ENCODE results near the gene HNRNPL.
"Not testable (repeated sequence)": the region's sequence is repeated elsewhere in the genome, so short reads cannot be mapped to it uniquely, and the experiment has no call there.

The HNRNPL gene

DNA sequence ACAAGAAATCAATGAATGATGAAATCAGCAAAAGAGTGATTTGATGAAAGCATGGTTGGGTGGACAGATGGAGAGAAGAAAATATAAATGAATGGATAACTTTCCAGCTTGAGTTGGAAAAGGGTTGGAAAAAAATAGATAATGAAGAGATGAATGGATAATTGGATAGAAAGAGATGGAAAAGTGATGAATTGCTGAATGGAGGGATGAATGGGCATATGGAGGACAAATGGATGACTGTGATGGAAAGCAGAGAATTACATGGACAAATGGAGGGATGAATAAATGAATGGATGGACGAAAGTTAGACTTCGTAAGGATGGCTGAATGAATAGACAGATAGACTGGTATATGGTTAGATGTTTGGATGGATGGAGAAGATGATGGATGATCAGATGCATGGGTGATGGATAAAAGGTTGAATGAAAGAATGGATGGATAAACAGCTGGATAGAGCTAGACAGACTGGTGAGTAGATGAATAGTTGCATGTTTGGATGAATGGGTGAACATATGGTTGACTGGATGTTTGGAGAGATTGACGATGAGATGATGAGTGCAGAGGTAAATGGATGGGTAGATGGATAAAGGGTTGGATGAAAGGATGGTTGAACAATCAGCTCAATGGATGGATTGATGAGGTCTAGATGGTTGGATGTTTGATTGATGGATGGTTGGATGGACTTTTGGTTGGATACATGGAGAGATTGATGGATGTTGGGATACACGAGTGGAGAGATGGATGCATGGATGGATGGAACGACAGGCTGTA lies 49.0 kb downstream of the HNRNPL start:
- DNase-seq (ENCODE audit: low read depth), result no peak

DNA sequence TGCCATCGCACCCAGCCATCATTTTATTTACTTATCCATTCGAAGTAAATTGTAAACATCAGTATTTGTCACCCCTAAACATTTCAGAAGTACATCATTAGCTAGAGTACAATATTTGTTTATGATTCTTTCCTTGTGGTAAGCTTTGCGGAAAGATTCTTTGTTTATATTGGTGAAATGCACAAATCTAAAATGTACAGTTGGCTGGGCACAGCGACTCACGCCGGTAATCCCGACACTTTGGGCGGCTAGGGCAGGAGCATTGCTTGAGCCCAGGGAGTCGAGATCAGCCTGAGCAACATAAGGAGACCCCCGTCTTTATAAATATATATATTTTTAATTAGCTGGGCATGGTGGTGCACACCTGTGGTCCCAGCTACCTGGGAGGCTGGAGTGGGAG lies 50.7 kb downstream of the HNRNPL start:
- no peak for DNase-seq (ENCODE audit: low read depth)

DNA sequence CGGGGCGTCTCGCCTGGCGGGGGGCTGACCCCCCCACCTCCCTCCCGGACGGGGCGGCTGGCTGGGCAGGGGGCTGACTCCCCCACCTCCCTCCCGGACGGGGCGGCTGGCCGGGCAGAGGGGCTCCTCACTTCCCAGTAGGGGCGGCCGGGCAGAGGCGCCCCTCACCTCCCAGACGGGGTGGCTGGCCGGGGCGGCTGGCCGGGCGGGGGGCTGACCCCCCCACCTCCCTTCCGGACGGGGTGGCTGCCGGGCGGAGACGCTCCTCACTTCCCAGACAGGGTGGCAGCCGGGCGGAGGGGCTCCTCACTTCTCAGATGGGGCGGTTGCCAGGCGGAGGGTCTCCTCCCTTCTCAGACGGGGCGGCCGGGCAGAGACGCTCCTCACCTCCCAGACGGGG lies 52.0 kb downstream of the HNRNPL start:
- not testable (repeated sequence) for DNase-seq (ENCODE audit: low read depth)

DNA sequence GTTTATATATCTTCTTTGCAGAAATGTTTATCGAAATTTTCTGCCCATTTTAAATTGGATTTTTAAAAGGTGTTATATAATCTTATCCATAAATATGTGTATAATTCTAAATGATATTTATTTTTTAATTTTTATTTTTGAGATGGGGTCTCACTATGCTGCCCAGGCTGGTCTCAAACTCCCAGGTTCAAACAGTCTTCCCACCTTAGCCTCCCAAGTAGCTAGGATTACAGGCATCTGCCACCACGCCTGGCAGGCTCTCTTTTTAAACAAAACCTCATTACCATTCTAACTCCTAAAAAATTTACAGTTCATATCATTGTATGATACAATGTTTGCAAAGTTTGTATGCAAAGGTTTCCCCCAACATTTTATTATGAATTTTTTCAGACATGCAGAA lies 53.6 kb downstream of the HNRNPL start:
- no peak for DNase-seq (ENCODE audit: low read depth)

DNA sequence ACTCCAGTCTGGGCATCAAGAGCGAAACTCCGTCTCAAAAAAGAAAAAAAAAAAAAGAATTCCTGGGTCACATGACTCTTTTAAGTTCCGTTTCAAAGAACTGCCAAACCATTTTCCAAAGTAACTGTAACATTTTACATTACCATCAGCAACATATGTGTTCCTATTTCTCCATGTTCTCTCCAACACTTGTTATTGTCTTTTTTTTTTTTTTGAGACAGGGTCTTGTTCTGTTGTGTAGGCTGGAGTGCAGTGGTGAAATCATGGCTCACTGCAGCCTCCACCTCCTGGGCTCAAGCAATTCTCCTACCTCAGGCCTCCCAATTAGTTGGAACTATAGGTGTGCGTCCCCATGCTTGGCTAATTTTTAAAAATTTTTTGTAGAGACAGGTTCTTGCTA lies 54.2 kb downstream of the HNRNPL start:
- DNase-seq (ENCODE audit: low read depth), result no peak

DNA sequence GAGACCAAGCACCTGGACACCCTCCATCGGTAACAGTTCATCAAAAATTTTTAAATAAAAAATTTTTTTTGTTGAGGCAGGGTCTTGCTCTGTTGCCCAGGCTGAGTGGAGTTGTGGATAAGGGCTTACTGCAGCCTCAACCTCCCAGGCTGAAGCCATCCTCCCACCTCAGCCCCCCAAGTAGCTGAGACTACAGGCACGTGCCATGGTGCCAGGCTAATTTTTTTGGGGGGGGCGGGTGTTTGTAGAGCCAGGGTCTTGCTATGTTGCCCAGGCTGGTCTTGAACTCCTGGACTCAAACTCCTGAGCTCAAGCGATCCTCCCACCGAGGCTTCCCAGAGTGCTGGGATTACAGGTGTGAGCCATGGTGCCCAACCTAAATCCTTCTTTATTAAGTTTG lies 56.1 kb downstream of the HNRNPL start:
- no peak for DNase-seq (ENCODE audit: low read depth)

DNA sequence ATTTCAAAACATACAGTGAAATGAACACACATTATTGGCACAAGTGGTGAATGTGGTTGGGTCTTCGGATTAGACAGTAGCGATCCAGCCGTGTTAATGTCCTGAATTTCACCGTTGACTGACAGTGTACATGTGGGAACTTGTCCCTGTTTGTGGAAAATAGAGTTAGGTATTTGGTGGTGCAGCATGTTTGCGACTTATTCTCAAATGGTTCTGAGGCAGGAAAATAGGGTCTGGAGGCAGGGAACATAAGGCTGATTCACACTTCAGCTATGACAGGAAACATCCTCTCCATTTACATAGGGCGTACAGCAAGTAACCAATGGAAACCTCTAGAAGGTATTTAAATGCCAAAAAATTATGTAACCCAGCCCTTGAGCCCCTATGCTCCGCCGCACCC lies 56.6 kb downstream of the HNRNPL start:
- no peak for DNase-seq (ENCODE audit: low read depth)

DNA sequence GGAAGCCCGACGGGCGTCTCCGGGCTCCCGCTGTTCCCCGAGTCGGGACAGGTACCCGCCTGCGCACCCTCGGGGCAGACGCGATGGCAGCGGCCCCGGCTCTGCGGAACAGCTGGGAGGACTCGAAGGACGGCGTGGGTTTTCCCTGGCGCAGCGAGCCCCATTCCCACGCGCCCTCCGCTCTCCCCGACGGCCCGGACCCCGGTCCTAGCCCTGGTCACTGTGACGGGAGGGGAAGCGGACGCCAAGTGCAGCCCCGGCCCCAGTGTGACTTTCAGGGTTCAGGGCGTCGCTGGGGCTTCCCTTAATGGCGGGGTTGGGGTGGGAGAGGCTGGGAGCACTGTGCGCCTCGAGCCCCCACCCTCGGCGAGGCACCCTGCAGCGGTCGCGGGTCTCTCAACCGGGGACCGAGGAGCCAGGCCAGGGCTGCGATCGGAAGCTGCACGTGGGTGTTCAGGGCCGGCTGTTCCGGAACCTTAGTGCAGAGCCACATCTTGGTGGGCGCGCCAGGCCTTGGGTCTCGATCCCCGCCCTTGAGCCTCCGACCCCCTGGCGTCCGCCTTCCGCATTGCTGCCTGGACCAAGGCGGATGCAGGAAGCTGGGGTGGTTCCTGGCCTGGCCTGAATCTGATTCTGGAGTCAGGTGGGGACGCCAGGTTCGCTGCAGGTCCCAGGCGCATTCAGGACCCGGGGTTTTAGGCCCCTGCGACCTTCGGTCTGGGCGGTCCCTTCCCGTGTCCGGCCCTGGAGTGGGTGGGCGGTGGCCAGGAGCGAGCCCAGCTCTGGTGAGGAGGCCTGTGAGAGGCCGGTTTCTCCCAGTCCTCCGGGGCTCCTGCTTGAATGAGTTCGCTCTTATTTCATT lies 57.3 kb downstream of the HNRNPL start:
- DNase-seq (ENCODE audit: low read depth), result no peak

DNA sequence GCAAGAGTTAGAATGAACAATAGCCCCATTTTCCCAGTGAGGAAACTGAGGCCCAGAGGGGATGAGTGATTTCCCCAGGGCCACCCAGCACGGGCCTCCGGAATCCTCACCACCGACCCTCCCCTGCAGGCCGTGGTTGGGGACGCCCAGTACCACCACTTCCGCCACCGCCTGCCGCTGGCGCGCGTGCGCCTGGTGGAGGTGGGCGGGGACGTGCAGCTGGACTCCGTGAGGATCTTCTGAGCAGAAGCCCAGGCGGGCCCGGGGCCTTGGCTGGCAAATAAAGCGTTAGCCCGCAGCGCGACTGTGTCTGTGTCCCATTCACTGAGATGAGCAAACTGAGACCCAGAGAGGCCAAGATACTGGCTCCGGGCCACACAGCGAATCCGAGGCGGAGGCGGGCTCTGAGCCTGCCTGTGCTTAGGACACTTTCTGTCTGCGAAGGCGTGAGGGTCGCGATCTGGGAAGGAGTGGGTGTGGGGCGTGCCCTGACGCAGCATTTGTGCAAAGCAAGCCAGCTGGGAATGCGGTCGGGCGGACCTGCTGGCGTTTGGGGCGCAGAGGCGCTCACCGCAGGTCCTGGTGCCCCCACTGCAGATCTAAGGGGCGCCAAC lies 58.2 kb downstream of the HNRNPL start:
- DNase-seq (ENCODE audit: low read depth), result not testable (repeated sequence)

DNA sequence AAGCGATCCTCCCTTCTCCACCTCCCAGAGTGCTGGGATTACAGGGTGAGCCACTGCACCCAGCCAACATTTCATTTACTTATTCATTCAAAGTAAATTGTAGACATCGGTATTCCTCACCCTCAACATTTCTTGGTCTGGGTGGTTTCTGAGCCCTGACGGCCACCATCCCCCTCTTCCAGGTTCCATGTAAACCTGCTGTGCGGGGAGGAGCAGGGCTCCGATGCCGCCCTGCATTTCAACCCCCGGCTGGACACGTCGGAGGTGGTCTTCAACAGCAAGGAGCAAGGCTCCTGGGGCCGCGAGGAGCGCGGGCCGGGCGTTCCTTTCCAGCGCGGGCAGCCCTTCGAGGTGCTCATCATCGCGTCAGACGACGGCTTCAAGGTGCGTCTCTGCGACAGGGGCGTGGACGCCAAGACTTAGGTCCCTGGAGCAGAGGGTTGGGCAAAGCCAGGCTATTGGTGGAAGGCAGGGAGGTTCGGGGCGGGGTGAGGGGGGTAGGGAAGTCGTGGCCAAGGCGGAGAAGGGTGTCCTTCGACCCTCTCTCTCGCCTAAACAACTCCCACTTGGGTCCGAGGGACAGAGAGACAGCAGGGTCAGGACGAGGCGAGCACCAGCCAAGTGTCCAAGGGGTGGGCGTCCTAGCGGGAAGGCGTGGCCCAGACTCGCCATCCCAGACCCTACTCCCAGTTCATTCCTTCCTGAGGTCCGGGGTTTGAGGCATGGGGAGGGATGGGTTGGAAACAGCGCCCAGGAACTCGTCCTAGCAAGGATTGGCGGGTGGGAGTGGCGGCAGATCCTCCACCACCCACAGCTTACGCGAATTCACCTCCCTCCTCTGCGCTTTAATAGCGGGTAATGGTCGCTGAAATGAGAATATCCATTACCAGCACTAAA lies 59.0 kb downstream of the HNRNPL start:
- DNase-seq (ENCODE audit: low read depth), result not testable (repeated sequence)

DNA sequence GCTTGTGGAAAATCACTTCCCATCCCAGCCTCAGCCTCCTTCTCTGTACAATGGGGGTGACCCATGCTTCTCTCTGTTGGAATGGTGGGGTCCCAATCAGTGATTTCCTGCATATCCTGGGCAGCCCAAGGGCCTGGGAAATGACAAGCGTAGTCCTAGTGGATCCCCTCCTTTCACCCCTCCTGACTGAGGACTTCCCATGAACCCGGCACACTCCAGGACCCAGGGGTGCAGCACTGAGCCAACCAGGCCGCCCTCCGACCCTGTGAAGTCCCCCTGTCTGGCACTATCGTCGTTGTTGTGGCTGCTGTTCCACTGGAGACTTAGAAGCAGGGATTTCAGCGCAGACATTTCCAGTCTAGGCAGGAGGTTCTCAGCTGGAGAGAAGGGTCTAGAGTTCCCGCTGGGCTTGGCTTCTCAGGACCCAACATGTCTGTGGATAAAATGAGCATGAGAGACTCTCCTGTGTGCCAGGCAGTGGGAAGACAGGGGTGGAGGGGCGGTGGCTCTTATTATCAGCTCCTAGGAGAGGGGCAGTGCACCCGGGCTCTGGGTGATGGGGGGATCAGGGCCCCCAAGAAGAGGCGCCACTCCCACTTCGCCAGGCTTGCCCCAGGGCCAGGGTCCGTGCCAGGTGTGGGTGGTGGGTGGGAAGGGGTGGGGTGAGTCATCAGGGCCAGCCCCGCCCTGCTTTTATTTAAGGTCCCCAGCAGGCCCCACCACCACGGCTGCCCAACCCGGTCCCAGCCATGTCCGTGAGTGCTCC lies 61.1 kb downstream of the HNRNPL start, which contains the start of gene LGALS7B:
TSS of gene LGALS7B (plus strand) at position 723 of the 766 bp plus-strand sequence. CDS start at position 750, 27 bp downstream.
- DNase-seq (ENCODE audit: low read depth), result no peak

DNA sequence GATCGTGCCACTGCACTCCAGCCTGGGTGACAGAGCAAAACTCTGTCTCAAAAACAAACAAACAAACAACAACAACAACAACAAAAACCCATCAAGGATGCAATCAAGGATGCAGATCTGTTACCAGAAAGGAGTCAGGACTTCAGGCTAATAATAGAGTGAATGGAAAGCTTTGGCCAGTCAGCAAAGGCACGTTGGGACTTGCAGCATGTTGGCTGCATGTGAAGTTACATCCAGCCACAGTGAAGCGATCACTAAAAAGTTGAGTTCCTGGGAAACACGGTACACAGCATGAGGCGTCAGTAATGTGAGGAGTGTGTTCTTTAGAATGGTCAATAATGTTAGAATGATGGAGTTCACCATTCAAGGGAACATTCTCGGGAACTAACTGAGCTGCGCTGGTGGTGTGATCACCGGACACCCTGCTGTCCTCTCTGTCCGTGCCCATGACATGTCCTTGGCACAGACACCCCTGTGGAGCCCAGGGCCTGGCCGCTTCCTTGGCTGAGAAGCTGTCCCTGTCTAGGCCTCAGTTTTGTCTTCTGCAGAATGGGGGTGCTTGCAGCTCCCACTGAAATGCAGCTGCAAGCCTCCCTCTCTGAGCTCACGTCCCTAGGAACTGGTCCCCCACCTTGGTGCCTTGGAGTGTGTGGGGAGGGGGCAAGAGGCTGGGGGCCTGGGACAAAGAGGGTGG lies 63.1 kb downstream of the HNRNPL start:
- DNase-seq (ENCODE audit: low read depth), result no peak

Measured in stromal cell of bone marrow (primary cell).